H1 (cell line): ENCODE data around the gene BTBD9. TPM values are rescaled to one million over a fixed set of nuclear protein-coding genes. Genes with fewer than 3 reads are reported as not detected.

ENCODE experiments used
- BRCA1 ChIP-seq: IDR thresholded peaks from 2 replicates; pipeline ENCODE4 v1.6.1; 2012; ENCODE audit warnings: low read depth, low read length, improper control_type of control experiment
- GABPA ChIP-seq: IDR thresholded peaks from 2 replicates; pipeline ENCODE4 v1.6.1; 2011; ENCODE audit warnings: mild to moderate bottlenecking, low read length, moderate library complexity, borderline replicate concordance; ENCODE audit not compliant: insufficient read depth
- SUZ12 ChIP-seq: fragments of 200-600 bp; sonication (generic); IDR thresholded peaks from 2 replicates; pipeline ENCODE4 v1.6.1; 2012; ENCODE audit warnings: mild to moderate bottlenecking, inconsistent platforms, low read length, moderate library complexity, mixed read lengths
- ZNF274 ChIP-seq: IDR thresholded peaks from 2 replicates; pipeline ENCODE4 v1.7.0; 2012; ENCODE audit warnings: low read length, borderline replicate concordance; ENCODE audit errors: extremely low read depth
- polyA plus RNA-seq, 7 experiments: library from polyadenylated mRNA; depleted of rRNA in 3 of 7; stranded (reverse) in 5 of 7; unstranded in 2 of 7; fragments of >200 nt in 5 of 7; fragments of 200-250 nt in 2 of 7; gene quantifications; 1 replicate in 5 of 7; 2 replicates in 1 of 7; 4 replicates in 1 of 7; pipeline versions ENCODE4 v1.2.1 to v1.2.3, GENCODE V29; 2011 to 2013; ENCODE audit warnings: missing spikeins in 2 of 7, mixed read lengths in 2 of 7
- total RNA-seq: library from RNA; stranded (reverse); fragmentation: NEBNext Ultra II Directional; extraction: Animal tissue kit (Norgen Biotek cat#: 25700); gene quantifications from 2 replicates; pipeline ENCODE4 v1.2.1, GENCODE V29; 2021
- TF ChIP-seq, protein P1 (sequence below): IDR thresholded peaks from 2 replicates; pipeline ENCODE4 v1.6.1; 2012; ENCODE audit warnings: low read length, inconsistent platforms

Gene BTBD9
- total and polyA plus RNA-seq, 2 of the 8 experiments (the other 6 are each of a cell fraction or from before 2014, with no cell fraction given): 0.92 to 4.1 TPM

DNA sequence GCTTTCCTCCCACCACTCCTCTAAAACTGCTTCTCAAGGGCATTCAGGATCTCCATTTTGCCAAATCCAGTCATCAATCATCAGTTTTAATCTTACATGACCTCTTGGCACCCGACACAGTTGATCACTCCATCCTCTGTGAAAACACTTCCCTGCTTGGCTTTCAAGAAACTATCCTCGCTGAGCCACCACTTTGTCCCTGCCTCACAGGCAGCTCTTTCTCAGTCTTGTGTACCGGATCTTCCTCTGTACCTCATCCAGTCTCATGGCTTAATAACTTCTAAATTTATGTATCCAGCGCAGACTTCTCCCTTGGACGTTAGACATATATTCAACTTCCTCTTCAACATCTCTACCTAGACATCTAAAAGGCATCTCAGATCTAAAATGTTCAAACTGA, 89.9 kb downstream of the BTBD9 start (continued):
- TF ChIP-seq, protein P1, sequence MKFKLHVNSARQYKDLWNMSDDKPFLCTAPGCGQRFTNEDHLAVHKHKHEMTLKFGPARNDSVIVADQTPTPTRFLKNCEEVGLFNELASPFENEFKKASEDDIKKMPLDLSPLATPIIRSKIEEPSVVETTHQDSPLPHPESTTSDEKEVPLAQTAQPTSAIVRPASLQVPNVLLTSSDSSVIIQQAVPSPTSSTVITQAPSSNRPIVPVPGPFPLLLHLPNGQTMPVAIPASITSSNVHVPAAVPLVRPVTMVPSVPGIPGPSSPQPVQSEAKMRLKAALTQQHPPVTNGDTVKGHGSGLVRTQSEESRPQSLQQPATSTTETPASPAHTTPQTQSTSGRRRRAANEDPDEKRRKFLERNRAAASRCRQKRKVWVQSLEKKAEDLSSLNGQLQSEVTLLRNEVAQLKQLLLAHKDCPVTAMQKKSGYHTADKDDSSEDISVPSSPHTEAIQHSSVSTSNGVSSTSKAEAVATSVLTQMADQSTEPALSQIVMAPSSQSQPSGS: no peak
- TF ChIP-seq ZNF274: no peak
- TF ChIP-seq SUZ12: no peak
- no peak for TF ChIP-seq BRCA1
- no peak for TF ChIP-seq GABPA
